ENCODE data around the gene CCDC14.
"Not testable (repeated sequence)": the region's sequence is repeated elsewhere in the genome, so short reads cannot be mapped to it uniquely, and the experiment has no call there.

CCDC14 gene, protein sequence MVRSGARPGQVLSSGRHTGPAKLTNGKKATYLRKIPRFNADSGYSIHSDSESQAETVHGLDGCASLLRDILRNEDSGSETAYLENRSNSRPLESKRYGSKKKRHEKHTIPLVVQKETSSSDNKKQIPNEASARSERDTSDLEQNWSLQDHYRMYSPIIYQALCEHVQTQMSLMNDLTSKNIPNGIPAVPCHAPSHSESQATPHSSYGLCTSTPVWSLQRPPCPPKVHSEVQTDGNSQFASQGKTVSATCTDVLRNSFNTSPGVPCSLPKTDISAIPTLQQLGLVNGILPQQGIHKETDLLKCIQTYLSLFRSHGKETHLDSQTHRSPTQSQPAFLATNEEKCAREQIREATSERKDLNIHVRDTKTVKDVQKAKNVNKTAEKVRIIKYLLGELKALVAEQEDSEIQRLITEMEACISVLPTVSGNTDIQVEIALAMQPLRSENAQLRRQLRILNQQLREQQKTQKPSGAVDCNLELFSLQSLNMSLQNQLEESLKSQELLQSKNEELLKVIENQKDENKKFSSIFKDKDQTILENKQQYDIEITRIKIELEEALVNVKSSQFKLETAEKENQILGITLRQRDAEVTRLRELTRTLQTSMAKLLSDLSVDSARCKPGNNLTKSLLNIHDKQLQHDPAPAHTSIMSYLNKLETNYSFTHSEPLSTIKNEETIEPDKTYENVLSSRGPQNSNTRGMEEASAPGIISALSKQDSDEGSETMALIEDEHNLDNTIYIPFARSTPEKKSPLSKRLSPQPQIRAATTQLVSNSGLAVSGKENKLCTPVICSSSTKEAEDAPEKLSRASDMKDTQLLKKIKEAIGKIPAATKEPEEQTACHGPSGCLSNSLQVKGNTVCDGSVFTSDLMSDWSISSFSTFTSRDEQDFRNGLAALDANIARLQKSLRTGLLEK

DNA sequence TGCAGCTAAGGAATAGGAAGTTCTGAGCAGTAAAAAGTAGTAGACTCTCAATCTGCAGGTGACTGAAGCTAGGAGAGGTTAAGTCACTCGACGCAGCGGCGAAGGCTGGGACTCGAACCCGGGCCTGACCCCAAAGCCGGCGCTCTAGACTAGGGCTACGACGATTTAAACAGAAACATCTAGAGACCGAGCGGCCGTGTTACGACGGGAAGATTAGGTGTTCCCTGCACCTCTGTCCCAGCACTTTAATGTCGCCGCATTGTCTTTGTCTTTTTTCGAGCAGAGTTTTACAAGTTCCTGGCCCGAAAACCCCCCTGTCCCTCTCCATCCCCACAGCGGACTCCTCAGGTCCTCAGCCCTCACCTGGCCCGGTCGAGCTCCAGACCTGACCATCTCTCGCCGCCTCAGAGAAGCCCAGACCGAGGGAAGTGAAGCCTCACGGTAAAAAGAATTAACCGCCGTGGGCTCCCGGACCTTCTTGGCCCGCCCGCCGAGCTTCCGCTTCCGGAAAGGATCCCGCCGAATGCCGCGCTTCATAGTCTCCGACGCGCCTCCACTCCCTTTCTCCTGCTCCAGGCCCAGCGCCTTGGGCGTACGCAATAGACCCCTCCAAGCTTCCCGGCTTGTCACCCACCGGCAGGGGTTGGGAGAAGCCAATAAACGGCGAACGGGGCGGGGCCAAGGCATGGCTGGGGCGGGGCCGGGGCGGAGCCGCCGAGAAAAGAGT is at the start of gene CCDC14:
CCDC14 (minus strand) TSS at position 449 of the 727 bp plus-strand sequence; CDS start at position 393, 56 bp downstream.
- TF ChIP-seq, protein P1, sequence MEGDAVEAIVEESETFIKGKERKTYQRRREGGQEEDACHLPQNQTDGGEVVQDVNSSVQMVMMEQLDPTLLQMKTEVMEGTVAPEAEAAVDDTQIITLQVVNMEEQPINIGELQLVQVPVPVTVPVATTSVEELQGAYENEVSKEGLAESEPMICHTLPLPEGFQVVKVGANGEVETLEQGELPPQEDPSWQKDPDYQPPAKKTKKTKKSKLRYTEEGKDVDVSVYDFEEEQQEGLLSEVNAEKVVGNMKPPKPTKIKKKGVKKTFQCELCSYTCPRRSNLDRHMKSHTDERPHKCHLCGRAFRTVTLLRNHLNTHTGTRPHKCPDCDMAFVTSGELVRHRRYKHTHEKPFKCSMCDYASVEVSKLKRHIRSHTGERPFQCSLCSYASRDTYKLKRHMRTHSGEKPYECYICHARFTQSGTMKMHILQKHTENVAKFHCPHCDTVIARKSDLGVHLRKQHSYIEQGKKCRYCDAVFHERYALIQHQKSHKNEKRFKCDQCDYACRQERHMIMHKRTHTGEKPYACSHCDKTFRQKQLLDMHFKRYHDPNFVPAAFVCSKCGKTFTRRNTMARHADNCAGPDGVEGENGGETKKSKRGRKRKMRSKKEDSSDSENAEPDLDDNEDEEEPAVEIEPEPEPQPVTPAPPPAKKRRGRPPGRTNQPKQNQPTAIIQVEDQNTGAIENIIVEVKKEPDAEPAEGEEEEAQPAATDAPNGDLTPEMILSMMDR (IDR thresholded peaks at IDR 0.05; ENCODE audit: insufficient read depth, low read length, missing control alignments) = peak; percentile 14
- DNase-seq (ENCODE audit: low read depth, low spot score) = peak; percentile 57
- CTCF ChIA-PET = interaction anchor here (0.8 to 2.2 kb wide), 5 partner anchors 9 to 309 kb away, joined by 3 to 8 read pairs (median 4); no protein-coding TSS in a partner anchor
- POLR2A ChIA-PET = interaction anchor here (0.5 to 1.0 kb wide), 3 partner anchors 8 to 369 kb away, joined by 3 read pairs; no protein-coding TSS in a partner anchor
- peak within 1 kb of the TSS; percentile 82 for H3K4me3 ChIP-seq (ENCODE audit: low read depth, low read length)

DNA sequence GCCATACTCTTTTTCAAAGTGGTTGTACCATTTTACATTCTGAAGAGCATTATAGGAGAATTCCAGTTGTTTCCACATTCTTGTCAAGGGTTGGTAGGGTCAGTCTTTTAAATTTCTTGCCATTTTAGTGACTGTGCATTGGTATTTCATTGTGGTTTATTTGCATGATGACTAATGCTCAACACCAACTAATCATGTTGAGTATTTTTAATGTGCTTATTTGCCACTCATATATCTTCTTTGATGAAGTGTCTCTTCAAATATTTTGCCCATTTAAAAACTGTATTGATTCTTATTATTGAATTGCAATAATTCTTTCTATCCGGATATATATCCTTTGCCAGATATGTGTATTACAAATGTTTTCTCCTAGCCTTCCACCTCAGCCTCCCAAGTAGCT is 47.3 kb upstream of the CCDC14 start:
- ChIA-PET CTCF (interaction anchor here (1.4 to 1.5 kb wide), 2 partner anchors 19 to 285 kb away, joined by 3 to 5 read pairs; no protein-coding TSS in a partner anchor), POLR2A (interaction anchor here (0.7 kb wide), 1 partner anchor 435 kb away, joined by 3 read pairs; no protein-coding TSS in a partner anchor)
- H3K4me3 ChIP-seq (ENCODE audit: low read depth, low read length); DNase-seq (ENCODE audit: low read depth, low spot score): not testable (repeated sequence)

DNA sequence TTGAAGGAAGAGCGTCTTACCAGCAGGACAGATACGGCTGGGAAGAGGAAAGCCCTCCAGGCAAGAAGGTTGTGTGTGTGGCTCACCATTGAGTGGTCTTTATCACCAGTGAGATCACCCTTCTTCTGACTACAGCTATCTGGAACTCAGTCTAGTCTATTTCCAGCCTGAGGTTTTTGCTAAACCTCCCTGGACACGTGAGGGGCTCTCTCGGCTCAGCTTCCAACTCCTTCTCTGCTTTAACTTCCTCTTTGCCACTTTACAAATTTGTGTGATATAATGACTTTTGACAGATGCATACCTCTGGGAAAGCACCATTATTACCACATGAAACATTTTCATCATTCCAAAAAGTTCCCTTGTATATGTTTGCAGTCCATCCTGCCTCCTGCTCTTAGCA is 46.2 kb upstream of the CCDC14 start:
- no peak overlapping the region for H3K4me3 ChIP-seq (ENCODE audit: low read depth, low read length)
- DNase-seq (ENCODE audit: low read depth, low spot score) = no peak
- ChIA-PET POLR2A (no interaction called here), CTCF (interaction anchor here (1.5 to 2.7 kb wide), 2 partner anchors 18 to 26 kb away, joined by 5 to 8 read pairs; partner anchors contain the start of gene KALRN)
- TF ChIP-seq, protein P1 (IDR thresholded peaks at IDR 0.05; ENCODE audit: insufficient read depth, low read length, missing control alignments) = no peak

DNA sequence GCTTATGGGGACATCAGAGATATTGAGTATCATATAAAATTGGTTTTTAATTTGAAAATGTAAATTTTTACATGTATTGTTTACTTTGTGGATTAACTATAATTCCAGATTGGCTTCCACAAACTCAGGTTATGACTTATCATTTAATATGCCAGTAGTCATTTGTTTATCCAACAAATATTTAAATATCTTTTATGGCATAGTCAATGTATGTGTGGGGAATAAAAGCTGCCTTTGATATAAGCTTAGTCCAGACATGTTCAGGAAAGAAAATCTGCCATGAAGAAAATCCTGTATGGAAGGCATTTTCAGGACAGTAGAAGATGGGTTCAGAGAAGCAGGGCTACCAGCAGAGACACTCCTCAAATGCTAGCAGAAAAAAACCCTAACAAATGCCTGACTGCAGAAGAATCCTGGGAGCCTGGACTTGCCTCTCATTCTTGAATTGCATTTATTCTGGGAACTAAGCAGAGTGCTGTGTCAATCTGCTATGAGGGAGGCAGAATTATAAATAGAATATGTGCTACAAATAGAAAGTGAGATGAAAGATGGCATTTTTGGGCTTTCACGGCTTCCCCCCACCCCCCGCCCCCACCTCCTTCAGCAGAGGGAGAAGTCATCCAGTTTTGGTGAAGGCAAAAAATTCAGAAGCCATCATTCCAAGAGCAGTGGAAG is 41.5 kb upstream of the CCDC14 start:
- CTCF ChIA-PET; DNase-seq (ENCODE audit: low read depth, low spot score); POLR2A ChIA-PET; H3K4me3 ChIP-seq (ENCODE audit: low read depth, low read length): not testable (repeated sequence)

DNA sequence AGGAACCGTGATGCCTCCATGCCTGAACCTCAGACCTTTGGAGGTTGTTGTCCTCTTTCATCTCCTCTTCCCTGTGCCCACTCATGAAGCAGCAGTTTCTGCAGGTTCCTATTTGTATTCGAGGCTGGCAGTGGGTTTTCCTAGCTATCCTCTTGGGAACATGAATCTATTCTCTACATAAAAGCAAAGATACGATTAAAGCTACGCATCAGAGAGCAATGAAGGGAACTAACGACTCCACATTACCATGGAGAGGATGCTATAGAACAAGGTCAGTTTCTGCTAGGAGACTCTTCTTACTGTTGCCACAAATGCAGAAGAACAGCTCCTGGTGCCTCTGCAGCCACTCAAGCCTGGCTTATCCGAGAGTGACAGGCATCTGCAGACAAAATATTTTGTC is 40.3 kb upstream of the CCDC14 start:
- CTCF ChIA-PET = interaction anchor here (0.5 to 1.5 kb wide), 3 partner anchors 15 to 285 kb away, joined by 3 to 4 read pairs (median 3); no protein-coding TSS in a partner anchor
- POLR2A ChIA-PET; H3K4me3 ChIP-seq (ENCODE audit: low read depth, low read length); DNase-seq (ENCODE audit: low read depth, low spot score): not testable (repeated sequence)

DNA sequence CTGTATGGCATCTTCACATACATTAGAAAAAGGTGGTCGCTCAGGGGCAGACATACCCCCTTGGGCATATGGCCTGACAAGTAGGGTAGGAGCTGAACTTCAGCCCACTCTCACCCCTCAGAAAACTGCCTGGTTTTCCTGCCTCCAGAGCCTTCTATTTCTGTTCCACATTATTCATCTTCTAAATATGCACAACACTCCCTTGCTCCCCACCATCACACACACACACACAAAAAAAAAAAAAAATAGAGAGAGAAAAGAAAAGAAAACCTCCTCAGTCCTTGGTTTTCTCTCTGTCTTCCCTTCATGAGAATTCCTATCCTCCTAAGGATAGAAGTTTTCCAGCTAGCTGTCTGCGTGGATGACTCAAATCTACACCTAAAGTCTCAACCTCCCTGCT is 36.5 kb upstream of the CCDC14 start:
- no peak overlapping the region for H3K4me3 ChIP-seq (ENCODE audit: low read depth, low read length)
- TF ChIP-seq, protein P1 (IDR thresholded peaks at IDR 0.05; ENCODE audit: insufficient read depth, low read length, missing control alignments) = no peak
- DNase-seq (ENCODE audit: low read depth, low spot score) = no peak
- ChIA-PET POLR2A (no interaction called here), CTCF (no interaction called here)

DNA sequence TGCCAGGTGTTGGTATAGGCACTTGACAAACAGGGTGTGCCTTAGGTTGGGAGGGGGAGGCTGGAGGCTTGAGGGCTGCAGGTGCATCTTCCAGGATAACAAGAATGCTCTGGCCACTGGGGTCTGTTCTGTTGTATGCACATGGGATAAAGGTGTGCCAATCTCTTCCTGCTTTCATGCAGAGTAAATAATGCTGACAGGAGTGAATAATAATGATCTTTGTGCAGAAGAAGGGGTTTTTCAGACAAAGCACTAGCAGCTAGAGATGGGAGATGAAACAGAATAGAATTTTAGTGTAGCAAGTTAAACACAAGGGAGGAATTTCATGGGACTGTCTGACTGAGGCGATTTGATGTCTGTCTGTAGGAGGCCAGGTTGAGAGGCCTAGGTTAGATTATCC is 32.8 kb upstream of the CCDC14 start:
- TF ChIP-seq, protein P1 (IDR thresholded peaks at IDR 0.05; ENCODE audit: insufficient read depth, low read length, missing control alignments) = no peak
- CTCF ChIA-PET = interaction anchor here (1.0 to 1.9 kb wide), 3 partner anchors 12 to 15 kb away, joined by 3 to 9 read pairs (median 3); no protein-coding TSS in a partner anchor
- H3K4me3 ChIP-seq (ENCODE audit: low read depth, low read length) = no peak overlapping the region
- no peak for DNase-seq (ENCODE audit: low read depth, low spot score)
- POLR2A ChIA-PET = no interaction called here

DNA sequence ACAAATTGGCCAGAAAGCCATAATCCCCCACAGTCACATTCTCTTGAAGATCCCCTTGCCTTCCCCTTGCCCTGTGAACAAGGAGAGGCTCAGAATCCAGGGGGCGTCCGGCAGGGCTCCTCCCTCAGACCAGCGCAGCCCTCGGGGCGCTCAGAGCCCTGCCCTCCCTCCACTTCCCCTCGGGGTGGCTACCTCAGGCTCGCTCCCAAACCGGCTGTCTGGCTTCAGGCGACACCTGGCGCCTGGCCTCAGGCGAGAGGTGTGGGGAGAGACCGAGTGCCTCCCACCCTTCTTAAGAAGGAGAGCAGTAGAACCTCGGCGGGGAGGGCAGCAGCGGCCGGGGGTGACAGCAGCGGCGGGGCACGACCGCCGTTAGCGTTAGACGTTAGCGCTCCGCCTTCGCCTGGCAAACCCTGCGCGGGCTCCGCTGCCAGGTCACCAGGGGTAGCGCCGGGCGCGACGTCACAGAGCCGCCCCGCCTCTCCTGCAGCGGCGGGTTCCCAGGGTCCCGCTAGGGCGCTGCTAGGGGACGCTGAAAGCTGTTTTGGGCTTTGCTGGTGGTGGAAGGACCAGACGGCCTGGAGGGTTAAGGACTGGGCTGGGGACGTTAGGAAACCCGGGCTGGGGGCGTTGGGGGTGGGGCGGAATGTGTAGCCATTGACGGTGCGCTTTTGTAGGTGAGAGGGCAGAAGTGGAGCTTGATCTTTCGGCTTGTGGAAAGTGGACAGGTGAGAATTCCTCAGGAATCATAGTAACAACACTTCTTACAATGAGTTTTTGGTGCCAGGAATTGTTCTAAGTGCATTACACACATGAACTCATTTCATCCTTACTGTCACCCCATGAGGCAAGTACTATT is 30.9 kb upstream of the CCDC14 start, which contains the start of gene ROPN1:
ROPN1 (minus strand) TSS at position 395 of the 859 bp plus-strand sequence. CDS start 11,643 bp downstream, outside the sequence.
- DNase-seq (ENCODE audit: low read depth, low spot score); POLR2A ChIA-PET; CTCF ChIA-PET; H3K4me3 ChIP-seq (ENCODE audit: low read depth, low read length): not testable (repeated sequence)
